HG02763 (cell line): ENCODE measurements around the gene ERFE.
"Not testable (repeated sequence)": the region's sequence is repeated elsewhere in the genome, so short reads cannot be mapped to it uniquely, and the experiment has no call there.

ENCODE experiments used
- ATAC-seq: cut with Tn5 transposase; IDR thresholded peaks from one replicate; pipeline ENCODE4 v1.9.1; 2021; ENCODE audit warnings: mild to moderate bottlenecking, moderate library complexity; ENCODE audit not compliant: unreplicated experiment

Gene ERFE

GRCh38 chr2:238167344-238167715 is 8.6 kb downstream of the ERFE start:
- ATAC-seq = no peak

DNA sequence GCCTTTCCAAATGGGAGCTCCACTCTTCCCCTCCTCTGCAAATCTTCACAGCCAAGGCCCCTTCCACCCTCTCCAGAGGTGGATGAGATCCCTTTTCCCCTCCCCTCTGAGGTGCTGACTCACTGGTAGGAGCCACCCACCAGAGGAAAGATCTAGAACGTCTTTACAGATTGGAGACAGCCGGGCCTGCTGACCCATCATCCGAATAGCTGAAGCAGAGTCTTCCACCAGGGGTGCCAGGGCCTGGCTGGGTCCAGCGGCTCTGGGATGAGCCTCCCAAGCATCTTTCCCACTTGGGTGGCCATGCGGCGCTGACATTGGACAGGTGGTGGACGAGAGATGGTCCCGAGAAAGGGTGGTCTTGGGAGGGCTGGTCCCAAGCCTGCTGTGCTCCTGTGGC is 9.0 kb downstream of the ERFE start:
- no peak for ATAC-seq

DNA sequence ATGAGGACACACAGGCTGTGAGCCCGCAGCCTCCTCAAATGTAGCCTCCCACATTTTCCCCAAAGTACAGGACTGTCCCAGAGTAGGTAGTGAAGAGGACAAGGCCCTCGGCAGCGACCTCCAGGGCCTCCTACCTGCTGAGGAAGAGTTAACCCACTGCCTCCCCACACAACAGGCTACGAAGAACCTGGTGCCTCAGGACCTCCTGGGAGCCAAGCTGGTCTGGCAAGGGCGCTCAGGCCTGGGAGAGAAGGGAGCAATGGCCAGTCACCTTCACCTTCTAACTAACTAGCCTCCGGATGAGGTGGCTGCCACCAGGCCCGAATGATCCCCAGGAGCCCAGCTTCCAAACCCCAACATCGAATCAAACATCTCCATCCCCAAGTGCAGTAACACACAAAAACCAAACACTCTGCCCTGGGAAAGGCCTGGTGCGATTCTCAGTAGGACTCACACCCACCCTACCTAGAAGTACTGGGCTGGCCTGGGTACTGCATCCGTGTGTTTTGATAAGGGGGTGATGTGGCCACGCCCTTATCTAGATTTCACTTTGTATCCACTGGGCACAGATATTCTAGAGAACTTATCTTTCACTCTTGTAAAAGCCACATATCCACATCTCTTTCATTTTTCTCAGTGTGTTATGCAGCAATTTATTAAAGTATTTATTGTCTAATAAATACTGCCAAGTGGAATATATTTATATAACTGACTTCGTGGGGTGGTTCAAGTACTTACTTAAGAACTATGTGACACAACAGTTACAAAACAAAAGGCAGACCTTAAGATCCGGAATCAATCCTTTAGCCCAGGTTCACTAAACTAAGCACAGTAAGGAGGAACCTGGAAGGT is 9.7 kb downstream of the ERFE start:
- no peak for ATAC-seq

DNA sequence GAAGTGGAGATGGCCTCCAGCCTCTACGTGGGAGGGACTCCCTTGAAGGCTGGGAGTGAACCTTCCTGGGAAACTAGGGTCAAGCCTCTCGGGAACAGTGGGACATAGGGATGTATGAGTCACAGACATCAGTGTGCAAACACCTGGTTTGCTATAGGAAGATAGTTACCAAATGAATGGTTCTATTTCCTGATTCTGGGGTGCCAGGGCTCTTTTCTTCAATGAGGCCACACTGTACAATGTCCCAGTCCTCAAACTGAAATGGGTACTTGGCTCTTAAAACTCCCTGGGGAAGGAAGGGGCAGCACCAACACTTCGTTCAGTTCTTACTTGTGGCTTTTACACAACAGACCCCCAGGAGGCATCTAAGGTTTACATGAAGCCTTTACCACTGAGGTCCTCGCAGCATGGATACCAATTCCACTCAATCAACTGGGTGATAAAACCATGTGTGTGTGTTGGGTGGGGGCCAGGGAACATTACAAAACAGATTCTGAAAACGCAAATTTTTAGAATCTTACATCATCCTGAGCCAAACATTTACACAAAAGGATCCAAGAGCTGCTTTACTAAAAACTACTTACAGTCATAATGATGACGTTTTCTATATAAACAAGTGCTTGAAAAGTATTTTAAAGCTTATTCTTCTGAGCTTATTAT is 10.4 kb downstream of the ERFE start:
- ATAC-seq = no peak

GRCh38 chr2:238169708-238170251 is 11.0 kb downstream of the ERFE start:
- no peak for ATAC-seq

DNA sequence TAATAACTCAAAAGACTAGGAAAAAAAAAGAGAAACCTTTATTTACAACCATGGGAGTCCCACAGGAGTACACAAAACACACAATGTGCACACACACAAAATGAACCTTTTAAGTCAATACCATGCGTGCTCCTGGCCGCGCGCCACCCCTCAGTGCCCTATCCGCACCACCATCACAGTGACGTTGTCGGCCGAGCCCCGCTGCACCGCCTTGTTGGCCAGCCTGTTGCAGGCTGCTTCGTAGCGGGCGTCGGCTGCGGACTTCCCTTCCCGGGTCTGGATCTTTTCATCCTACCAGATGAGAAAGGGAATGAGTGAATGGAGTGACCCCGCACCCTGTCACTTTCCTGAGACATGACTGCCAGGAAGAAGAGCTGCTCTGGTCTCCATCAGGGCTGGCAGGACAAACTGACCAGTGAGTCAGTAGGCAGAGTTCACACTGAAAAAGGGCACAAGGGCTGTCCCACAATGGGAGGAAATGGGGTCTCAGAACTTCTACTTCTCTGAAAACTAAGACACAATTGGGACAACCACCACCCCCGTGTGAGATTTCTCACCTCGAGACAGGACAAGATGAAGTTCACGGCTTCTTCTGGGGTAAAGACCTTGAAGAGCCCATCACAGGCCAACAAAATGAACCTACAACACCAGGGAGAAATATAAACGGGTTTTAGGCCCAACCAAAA is 11.8 kb downstream of the ERFE start:
- ATAC-seq = no peak

DNA sequence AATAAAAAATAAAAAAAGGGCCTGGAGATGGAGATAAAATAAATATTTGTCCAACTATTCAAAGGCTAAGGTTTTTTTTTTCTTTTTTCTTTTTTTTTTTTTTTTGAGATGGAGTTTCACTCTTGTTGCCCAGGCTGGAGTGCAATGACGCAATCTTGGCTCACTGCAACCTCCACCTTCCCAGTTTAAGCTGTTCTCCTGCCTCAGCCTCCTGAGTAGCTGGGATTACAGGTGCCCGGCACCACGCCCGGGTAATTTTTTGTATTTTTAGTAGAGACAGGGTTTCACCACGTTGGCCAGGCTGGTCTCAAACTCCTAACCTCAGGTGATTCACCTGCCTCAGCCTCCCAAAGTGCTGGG is 12.3 kb downstream of the ERFE start:
- ATAC-seq = not testable (repeated sequence)

DNA sequence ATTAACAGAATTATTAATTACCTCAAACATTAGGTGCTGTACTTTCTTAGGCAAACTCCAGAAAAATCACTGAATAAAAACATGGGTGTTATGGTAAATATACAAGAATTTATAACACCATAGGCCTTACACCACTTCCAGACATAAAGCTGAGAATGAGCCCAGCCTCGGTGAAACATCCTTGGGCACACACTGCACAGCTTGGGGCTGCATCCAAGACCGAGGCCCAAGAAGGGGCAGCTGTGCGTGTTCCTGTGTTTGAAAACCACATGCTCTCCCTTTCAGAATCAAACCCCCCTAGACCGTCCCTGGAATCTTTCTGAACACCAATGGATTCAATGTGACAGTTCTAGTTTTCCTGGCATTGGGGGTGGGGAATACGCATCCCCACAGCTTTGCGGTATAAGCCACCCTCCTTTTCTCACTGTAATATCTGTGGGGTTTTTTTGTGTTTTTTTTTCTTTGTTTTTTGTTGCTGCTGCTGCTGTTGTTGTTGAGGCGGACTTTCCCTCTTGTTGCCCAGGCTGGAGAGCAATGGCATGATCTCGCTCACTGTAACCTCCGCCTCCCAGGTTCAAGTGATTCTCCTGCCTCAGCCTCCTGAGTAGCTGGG is 12.9 kb downstream of the ERFE start:
- ATAC-seq = no peak

- no peak for ATAC-seq
Measured at GRCh38 chr2:238172439-238172838, 13.7 kb downstream of the ERFE start.

DNA sequence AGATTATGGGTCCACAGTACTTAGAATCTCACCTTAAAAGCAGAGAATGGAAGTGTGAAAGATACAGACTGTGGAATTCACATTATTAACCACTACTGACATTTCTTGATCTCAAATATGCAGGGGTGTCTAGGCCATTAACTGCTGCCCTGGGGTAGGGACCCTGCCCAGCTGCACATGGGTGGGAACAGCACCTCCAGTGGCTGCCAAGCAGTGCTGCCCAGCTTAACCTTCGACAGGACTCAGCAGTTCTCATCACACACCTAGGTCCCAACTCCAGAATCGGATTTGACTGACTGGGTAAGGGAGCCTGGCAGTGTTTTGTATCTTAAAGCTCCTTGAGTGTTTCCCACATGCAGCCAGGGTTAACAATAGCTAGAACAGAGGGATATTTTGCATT is 14.9 kb downstream of the ERFE start:
- ATAC-seq = no peak

- ATAC-seq = no peak
Measured at GRCh38 chr2:238174291-238174690, 15.5 kb downstream of the ERFE start.

DNA sequence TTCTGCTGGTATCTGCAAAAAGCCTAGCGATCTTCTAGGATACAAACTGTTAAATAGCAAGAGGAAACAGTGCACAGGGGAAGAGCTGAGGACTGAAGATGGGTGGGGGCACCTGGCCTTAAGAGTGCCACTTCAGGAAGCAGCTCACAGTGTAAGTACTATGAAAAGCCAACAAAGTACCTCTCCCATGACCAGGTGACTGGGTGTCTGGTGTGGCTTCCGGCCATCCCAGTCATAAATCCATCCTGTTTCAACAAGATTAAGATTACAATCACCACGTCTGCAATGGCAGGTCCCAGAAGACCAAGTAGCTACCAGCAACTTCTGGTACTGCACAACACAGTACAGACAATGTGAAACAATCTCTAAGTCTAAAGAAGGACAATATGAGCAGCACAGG is 15.9 kb downstream of the ERFE start:
- no peak for ATAC-seq

DNA sequence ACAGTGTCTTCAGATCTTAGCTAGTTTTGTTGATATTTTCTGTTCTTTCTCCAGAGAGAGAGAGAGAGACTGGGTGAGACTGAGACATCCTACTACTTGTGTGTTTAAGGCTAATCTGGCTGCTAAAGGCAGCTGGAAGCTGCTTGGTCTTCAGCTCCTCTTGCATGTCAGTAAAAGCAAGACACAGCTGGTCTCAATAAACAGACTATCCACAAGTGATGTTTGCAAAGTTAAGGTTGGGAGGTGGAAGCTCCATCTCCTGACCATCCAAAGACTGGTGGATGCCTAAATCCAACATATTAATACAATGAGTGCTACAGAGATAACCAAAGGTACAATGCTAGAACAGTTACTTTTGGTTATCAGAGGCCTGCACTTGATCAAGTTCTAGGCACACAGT is 17.8 kb downstream of the ERFE start:
- ATAC-seq = no peak

- no peak for ATAC-seq
Measured at GRCh38 chr2:238180554-238180953, 21.8 kb downstream of the ERFE start.

DNA sequence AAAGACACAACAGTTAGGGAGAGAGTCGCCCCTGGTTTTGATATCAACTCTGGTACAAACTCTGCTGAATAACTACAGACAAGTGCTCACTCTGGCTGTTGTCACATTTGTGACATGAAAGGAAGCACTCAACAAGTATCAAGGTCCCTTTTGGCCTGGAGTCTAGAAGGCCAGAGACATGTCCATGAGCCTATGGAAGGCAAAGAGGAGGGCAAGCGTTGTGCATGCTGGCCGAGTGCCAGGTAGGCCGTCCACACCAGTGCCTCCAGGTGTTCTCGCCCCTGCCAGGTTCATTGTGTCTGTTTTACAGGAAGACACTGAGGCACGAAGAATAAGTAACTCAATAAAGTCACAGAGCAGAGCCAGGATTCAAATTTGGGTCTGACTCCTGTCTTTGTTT is 23.6 kb downstream of the ERFE start:
- ATAC-seq = no peak

GRCh38 chr2:238183821-238184220 is 25.1 kb downstream of the ERFE start:
- ATAC-seq = no peak

DNA sequence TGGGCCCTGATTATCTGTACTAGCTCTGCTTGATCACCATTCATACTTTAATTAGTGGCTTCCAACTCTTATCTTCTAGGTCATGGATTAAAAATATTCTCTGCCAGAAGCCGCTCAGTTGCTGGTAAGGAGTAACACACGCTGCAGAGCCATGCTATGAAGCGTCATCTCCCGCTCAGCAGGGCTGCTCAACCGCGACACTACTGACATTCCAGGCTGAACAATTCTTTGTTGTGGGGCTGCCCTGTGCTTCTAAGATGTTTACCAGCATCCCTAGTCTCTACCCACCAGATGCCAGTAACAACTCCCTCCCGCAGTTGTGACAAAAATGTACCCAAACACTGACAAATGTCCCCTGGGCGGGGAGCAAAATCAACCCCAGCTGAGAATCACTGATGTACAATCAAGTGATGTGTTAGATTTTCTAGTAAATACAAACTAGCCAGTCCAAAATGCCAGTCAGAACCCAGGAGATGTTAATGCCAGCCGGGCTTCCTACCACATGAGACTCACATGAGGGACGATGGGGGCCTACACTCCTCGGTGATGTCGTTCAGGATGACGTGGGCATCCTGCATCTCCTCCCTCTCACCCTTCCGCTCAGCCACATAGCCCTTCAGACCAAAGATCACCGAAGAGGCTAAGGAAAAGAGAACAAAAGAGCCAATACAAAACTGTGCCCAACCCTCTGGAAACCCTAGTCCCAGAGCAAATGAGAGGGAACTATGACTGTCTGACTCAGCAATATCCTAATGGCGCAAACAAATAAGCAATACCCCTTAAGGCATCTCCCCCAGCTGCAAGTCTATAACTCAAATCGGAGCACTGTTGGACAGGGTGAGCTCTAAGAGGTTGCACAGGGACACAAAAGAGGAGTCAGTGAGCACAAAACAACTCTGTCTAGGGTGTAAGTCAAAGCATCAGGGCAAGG is 29.1 kb downstream of the ERFE start:
- no peak for ATAC-seq

- ATAC-seq = no peak
Measured at GRCh38 chr2:238190445-238190844, 31.7 kb downstream of the ERFE start.

- ATAC-seq = no peak
Measured at GRCh38 chr2:238202326-238203093, 43.7 kb downstream of the ERFE start.
